Renal pelvis (tissue), 12 donors: ENCODE data around the gene ADAMTS4. TPM values are rescaled to one million over a fixed set of nuclear protein-coding genes. Genes with fewer than 3 reads are reported as not detected.
"Not testable (repeated sequence)": the region's sequence is repeated elsewhere in the genome, so short reads cannot be mapped to it uniquely, and the experiment has no call there.

ENCODE experiments used
- DNase-seq: peaks from one replicate; pipeline ENCODE4 v3.0.0-alpha.2; 2013
- long read RNA-seq, 16 experiments: transcript quantifications; one replicate each; lab custom pipeline, GENCODE V29; 2026
- polyA plus RNA-seq, 3 donors: library from polyadenylated mRNA; unstranded; fragments of 120-200 nt; gene quantifications; one replicate each; pipeline ENCODE4 v1.2.1, GENCODE V29; 2013; ENCODE audit not compliant: insufficient read length in 3 of 3

The ADAMTS4 gene
- polyA plus RNA-seq: under 1 TPM; 0.73 to 0.88 (median 0.86) TPM
- long read RNA-seq, donor 1, partial matches to known transcripts: 225 of 225 reads
- long read RNA-seq, donor 1, other reads (novel, unspliced or antisense): 0 of 225 reads
- long read RNA-seq, donor 2: 0 reads
- long read RNA-seq, donor 3: 0 reads
- long read RNA-seq, donor 4, partial matches to known transcripts: 189 of 197 reads
- long read RNA-seq, donor 4, other reads (novel, unspliced or antisense): 8 of 197 reads
- long read RNA-seq, donor 5, partial matches to known transcripts: 57 of 57 reads
- long read RNA-seq, donor 5, other reads (novel, unspliced or antisense): 0 of 57 reads
- long read RNA-seq, donor 6: 0 reads
- long read RNA-seq, donor 7, full-length matches to known transcripts: 1 of 1 reads
- long read RNA-seq, donor 7, partial matches to known transcripts: 0 of 1 reads
- long read RNA-seq, donor 7, other reads (novel, unspliced or antisense): 0 of 1 reads
- long read RNA-seq, donor 8: 0 reads
- long read RNA-seq, donor 9: 0 reads
- long read RNA-seq, donor 10, partial matches to known transcripts: 148 of 148 reads
- long read RNA-seq, donor 10, other reads (novel, unspliced or antisense): 0 of 148 reads
- long read RNA-seq, donor 11: 0 reads
- long read RNA-seq, donor 12, full-length matches to known transcripts: 1 of 1 reads
- long read RNA-seq, donor 12, partial matches to known transcripts: 0 of 1 reads
- long read RNA-seq, donor 12, other reads (novel, unspliced or antisense): 0 of 1 reads
- long read RNA-seq, donor 13, partial matches to known transcripts: 55 of 81 reads
- long read RNA-seq, donor 13, other reads (novel, unspliced or antisense): 26 of 81 reads
- long read RNA-seq, donor 14: 0 reads
- long read RNA-seq, donor 15: 0 reads
- long read RNA-seq, donor 16: 0 reads

GRCh38 chr1:161198897-161199431 is at the start of gene ADAMTS4:
ADAMTS4 (minus strand) TSS chr1:161199054; CDS start chr1:161198627, 427 bp downstream.
- DNase-seq: no peak

- DNase-seq: no peak
Observed at GRCh38 chr1:161244888-161245287, 46.0 kb upstream of the ADAMTS4 start.

GRCh38 chr1:161242313-161242712 is 43.5 kb upstream of the ADAMTS4 start:
- DNase-seq: no peak

GRCh38 chr1:161241682-161242081 is 42.8 kb upstream of the ADAMTS4 start:
- DNase-seq: no peak

- DNase-seq: no peak
Observed at GRCh38 chr1:161238039-161238473, 39.2 kb upstream of the ADAMTS4 start, which contains the start of gene NR1I3. NR1I3 (minus strand) TSS chr1:161238203; CDS start chr1:161236565, 1,638 bp downstream.

GRCh38 chr1:161235957-161236775 is 37.3 kb upstream of the ADAMTS4 start:
- DNase-seq: no peak

GRCh38 chr1:161233102-161233501 is 34.2 kb upstream of the ADAMTS4 start:
- no peak for DNase-seq

GRCh38 chr1:161230762-161231161 is 31.9 kb upstream of the ADAMTS4 start:
- no peak for DNase-seq

GRCh38 chr1:161229896-161230295 is 31.0 kb upstream of the ADAMTS4 start:
- no peak for DNase-seq

- DNase-seq: no peak
Observed at GRCh38 chr1:161228032-161228431, 29.2 kb upstream of the ADAMTS4 start.

GRCh38 chr1:161227196-161227871 is 28.5 kb upstream of the ADAMTS4 start:
- peak; percentile 71 for DNase-seq

- no peak for DNase-seq
Observed at GRCh38 chr1:161226759-161227158, 27.9 kb upstream of the ADAMTS4 start.

- DNase-seq: no peak
Observed at GRCh38 chr1:161226320-161226711, 27.5 kb upstream of the ADAMTS4 start.

- DNase-seq: peak; percentile 97
Observed at GRCh38 chr1:161225534-161226319, 26.9 kb upstream of the ADAMTS4 start, which contains the start of gene TOMM40L. TOMM40L (plus strand) TSS chr1:161226060; CDS start chr1:161226490, 430 bp downstream.

- no peak for DNase-seq
Observed at GRCh38 chr1:161225178-161225533, 26.3 kb upstream of the ADAMTS4 start.

- not testable (repeated sequence) for DNase-seq
Observed at GRCh38 chr1:161224695-161225087, 25.8 kb upstream of the ADAMTS4 start.

- no peak for DNase-seq
Observed at GRCh38 chr1:161223805-161224694, 25.2 kb upstream of the ADAMTS4 start.

- DNase-seq: no peak
Observed at GRCh38 chr1:161222175-161223019, 23.5 kb upstream of the ADAMTS4 start.
